ENCODE results near the gene ANKRD26.
"Not testable (repeated sequence)": the region's sequence is repeated elsewhere in the genome, so short reads cannot be mapped to it uniquely, and the experiment has no call there.

The ANKRD26 gene

GRCh38 chr10:27099916-27100812 is at the start of gene ANKRD26:
TSS of gene ANKRD26 (minus strand) at chr10:27100494. CDS start at chr10:27100326, 168 bp downstream.
- peak; percentile 99 for DNase-seq (ENCODE audit: low spot score)

GRCh38 chr10:27147701-27148100 is 47.4 kb upstream of the ANKRD26 start:
- no peak for DNase-seq (ENCODE audit: low spot score)

DNA sequence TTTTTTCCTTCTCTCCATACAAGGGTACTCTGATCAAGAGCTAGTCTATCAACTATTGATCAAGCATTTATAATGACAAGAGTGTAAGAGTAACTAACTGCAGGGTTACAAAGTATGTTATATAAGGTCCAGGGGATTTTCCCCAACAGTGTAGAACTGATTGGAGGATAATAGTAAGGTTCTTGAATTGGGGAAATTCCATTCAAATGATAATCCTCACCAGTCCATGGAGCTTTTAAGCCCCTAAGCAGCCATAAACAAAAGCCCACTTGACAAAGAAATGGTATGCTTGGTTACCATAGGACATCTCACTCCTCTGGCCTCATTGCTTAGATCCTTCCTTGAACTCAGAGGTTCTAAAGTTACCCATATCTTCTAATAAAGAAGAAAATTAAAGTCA is 45.6 kb upstream of the ANKRD26 start:
- DNase-seq (ENCODE audit: low spot score): no peak

- DNase-seq (ENCODE audit: low spot score): no peak
These were observed 43.4 kb upstream of the ANKRD26 start for GRCh38 chr10:27143686-27144085.

- no peak for DNase-seq (ENCODE audit: low spot score)
These were observed 38.0 kb upstream of the ANKRD26 start for GRCh38 chr10:27138277-27138676.

DNA sequence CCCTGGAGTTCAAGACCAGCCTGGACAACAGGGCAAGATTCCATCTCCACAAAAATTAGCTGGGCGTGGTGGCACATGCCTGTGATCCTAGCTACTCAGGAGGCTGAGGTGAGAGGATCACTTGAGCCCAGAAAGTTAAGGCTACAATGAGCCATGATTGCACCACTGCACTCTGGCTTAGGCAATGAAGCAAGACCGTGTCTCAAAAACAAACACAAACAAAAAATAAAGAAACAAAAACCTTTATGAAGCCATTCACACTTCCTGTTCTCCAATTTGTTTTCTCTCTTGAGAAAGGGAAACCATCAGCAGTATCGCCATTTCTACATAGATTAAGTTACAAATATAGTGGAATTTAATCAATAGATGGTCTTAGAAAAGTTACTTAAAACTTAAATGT is 34.1 kb upstream of the ANKRD26 start:
- DNase-seq (ENCODE audit: low spot score): no peak

GRCh38 chr10:27108165-27108564 is 7.9 kb upstream of the ANKRD26 start:
- no peak for DNase-seq (ENCODE audit: low spot score)

DNA sequence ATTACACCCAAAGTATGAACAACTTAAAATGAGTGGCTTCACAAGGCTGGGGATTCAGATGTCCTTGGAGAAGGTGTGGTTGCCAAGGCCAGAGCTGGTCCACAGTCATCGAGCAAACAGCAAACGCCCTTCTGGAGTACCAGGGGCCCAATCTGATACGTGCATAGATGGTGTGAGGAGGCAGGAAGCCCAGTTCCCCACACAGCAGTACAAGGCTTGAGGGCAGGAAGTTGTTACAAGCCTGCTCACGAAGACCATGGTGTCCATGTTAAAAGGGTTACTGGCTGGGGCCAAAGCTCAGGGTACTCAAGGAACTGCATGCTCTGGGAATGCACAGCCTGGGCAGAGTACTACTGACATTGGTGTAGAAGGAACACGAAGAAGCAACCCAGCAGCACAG is 4.6 kb upstream of the ANKRD26 start:
- no peak for DNase-seq (ENCODE audit: low spot score)

DNA sequence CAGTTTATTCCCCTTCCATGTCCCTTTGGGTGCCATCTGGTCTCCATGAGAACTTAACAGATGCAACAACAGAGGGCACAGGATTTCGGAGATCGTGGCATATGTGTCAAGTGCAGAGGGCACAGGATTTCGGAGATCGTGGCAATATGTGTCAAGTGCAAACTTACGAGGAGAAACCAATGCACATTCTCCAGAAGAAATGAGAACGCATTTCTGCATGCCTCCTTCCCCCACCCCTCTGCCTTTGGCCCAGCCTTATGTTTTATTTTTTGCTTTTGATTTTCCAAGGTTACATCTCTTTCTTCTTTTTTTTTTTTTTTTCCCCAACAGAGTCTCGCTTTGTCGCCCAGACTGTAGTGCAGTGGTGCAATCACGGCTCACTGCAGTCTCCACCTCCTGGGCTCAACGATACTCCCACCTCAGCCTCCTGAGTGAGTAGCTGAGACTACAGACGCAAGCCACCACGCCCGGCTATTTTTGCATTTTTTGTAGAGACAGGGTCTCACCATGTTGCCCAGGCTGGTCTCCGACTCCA is 586 bp upstream of the ANKRD26 start:
- no peak for DNase-seq (ENCODE audit: low spot score)

GRCh38 chr10:27099448-27099847 is 846 bp downstream of the ANKRD26 start:
- no peak for DNase-seq (ENCODE audit: low spot score)

DNA sequence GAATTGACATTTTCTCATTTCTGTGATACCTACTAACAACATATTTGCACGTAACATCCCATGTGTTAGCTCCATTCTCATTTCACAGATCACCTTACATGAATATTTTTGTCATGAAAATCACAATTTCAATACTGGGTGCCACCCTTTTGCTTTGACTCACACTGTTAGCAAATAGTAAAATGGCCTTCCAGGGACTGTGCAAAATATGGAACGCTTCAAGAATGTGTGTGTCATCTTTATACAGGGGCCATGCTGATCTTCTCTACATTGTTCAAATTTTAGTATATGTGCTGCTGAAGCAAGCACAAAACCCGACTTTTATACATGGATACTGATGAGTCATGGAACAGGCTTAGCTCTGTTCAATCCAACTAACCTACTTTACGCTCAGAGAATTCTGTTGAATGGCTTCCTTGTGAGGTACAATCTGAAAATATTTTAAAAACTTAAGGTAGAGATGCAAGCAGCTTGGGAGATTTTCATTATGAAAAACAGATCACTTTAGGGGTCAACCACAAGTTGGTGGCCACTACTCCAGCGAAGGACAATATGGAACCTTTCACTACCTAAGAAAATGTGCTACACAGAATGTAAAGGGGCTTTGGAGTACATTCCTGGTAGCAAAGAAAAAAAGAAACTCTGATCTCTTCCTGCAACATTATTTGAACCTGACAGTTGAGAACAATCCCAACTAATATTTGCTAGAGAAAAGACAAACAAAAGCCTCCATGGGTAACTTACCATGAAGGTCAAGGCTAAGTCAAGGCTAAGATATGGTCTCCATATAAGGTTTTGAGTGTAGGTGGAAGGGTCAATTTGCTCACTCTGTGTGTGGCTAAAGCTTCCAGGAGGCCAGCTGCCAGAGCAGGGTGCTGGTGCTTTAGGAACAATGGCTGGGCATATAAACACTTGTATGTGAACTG is 11.9 kb downstream of the ANKRD26 start:
- no peak for DNase-seq (ENCODE audit: low spot score)

- no peak for DNase-seq (ENCODE audit: low spot score)
These were observed 27.7 kb downstream of the ANKRD26 start for GRCh38 chr10:27072436-27073114.

GRCh38 chr10:27068217-27068891 is 31.9 kb downstream of the ANKRD26 start:
- DNase-seq (ENCODE audit: low spot score): no peak

DNA sequence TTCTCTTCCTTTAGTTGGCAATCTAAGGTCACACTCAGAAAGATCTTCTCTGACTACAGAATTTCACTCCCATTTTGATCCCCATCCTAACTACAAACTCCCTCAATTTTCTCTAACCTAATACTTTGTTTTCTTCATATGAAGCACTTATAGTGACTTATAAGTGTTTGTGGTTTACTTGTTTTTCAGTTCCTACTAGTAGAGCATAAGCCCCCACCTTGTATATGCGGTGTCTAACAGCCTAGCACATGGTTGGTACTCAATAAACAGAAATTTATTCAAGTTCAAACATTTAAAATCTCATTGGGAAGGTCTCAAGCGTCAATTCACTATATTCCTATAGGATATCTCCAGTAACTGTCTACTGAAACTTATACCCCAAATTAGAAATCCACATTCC is 35.2 kb downstream of the ANKRD26 start:
- DNase-seq (ENCODE audit: low spot score): no peak

- no peak for DNase-seq (ENCODE audit: low spot score)
These were observed 47.6 kb downstream of the ANKRD26 start for GRCh38 chr10:27052656-27053055.

DNA sequence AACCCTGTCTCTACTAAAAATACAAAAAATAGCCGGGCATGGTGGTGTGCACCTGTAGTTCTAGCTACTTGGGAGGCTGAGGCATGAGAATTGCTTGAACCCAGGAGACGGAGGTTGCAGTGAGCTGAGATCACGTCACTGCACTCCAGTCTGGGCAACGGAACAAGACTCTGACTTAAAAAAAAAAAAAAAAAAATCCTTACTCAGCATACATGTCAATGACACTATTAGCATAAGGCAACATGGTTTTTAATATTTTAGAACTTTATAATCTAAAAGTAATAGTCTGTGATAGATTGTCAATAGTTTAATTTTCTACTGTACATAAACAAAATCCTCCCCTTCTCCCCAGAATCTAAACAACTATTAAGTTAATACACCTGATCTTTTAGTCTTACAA is 55.0 kb downstream of the ANKRD26 start:
- DNase-seq (ENCODE audit: low spot score): not testable (repeated sequence)

DNA sequence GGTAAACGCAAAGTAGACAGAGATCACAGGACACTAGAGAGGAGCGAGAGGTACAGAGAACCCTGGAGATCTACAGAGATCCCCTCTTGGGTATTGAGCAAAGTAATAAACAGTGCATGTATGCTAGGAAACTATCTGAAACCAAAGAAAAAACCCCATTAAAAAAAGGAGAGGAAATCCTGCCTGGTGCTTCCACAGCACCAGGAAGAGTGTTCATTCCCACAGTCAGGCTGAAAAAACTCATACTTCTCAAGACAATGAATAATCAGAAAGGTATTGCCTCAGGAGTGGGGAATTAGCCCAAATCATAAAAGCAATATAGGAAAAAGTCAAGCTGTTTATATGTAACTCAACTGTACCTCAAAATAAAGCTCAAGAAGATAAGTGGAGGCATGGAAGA is 59.1 kb downstream of the ANKRD26 start:
- DNase-seq (ENCODE audit: low spot score): no peak

- DNase-seq (ENCODE audit: low spot score): no peak
These were observed 62.1 kb downstream of the ANKRD26 start for GRCh38 chr10:27038168-27038567.

GRCh38 chr10:27035163-27035562 is 65.1 kb downstream of the ANKRD26 start:
- no peak for DNase-seq (ENCODE audit: low spot score)

DNA sequence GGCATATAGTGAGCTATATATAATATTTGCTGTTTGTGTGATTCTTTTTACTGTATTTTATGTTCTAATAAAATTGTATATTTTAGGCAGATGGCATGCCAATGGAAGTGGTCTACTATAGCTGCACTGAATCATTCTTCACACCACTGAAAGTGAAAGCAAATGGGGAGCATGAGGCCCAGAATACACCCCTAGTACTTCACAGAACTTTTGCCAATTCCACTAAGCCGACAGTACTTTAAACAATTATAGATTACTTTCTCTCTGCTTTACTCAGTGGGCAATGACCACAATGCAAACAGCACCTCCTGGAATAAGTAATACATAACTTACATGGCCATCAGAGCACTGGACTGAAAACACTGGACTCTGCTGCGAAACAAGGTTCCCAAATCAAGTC is 70.2 kb downstream of the ANKRD26 start:
- no peak for DNase-seq (ENCODE audit: low spot score)

GRCh38 chr10:27022048-27022447 is 78.2 kb downstream of the ANKRD26 start:
- no peak for DNase-seq (ENCODE audit: low spot score)
